NT2/D1 (cell line): ENCODE data around the gene PLEKHA5.
"Not testable (repeated sequence)": the region's sequence is repeated elsewhere in the genome, so short reads cannot be mapped to it uniquely, and the experiment has no call there.

Experiments
- DNase-seq: peaks from one replicate; pipeline ENCODE4 v3.0.0-alpha.2; 2011; ENCODE audit warnings: low read depth, low spot score
- H3K27me3 ChIP-seq: 2 replicates; pipeline ENCODE4 v1.6.0; 2011; ENCODE audit warnings: mild to moderate bottlenecking; ENCODE audit not compliant: insufficient read length, insufficient read depth
- H3K36me3 ChIP-seq: 2 replicates; pipeline ENCODE4 v1.6.1; 2011; ENCODE audit warnings: mild to moderate bottlenecking, low read length, mixed read lengths; ENCODE audit not compliant: insufficient read depth, insufficient read length
- H3K4me1 ChIP-seq: 2 replicates; pipeline ENCODE4 v1.5.1; 2011; ENCODE audit not compliant: insufficient read depth, insufficient read length
- H3K4me3 ChIP-seq: 2 replicates; pipeline ENCODE4 v1.5.1; 2011; ENCODE audit warnings: low read depth; ENCODE audit not compliant: insufficient read length
- H3K9ac ChIP-seq: 2 replicates; pipeline ENCODE4 v1.6.0; 2011; ENCODE audit warnings: low read depth; ENCODE audit not compliant: insufficient read length
- H3K9me3 ChIP-seq: 2 replicates; pipeline ENCODE4 v1.5.1; 2011; ENCODE audit warnings: mild to moderate bottlenecking, low read length; ENCODE audit not compliant: insufficient read depth
- SUZ12 ChIP-seq: IDR thresholded peaks from 2 replicates; pipeline ENCODE4 v1.6.1; 2011; ENCODE audit not compliant: insufficient read length, insufficient read depth; ENCODE audit errors: extremely low read depth
- YY1 ChIP-seq: IDR thresholded peaks from 2 replicates; pipeline ENCODE4 v1.6.1; 2011; ENCODE audit not compliant: insufficient read length, insufficient read depth
- ZNF274 ChIP-seq: IDR thresholded peaks from 2 replicates; pipeline ENCODE4 v1.6.1; 2011; ENCODE audit warnings: mild to moderate bottlenecking, low read depth, low read length

Gene PLEKHA5

DNA sequence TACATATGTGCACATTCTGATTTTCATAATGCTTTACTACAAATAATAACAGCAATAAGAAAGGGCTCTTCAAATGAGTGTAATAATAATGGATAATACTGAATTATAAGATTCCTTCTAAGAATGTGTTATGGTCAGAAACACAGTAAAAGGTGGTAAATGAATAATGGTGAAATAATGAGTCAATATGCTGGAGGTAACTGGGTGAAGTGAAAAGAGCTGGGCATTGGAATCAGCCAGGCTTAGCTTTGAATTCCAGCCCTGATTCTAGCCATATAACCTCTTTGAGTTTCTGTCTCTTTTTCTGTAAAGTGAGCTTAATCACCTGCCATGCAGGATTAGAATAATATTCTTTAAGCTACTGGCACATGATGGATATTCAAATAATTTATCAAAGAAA lies 39.1 kb downstream of the PLEKHA5 start:
- no peak for TF ChIP-seq YY1
- TF ChIP-seq ZNF274, result no peak
- no peak for TF ChIP-seq SUZ12
- Histone ChIP-seq H3K9ac (no peak overlapping the region), H3K36me3 (peaks cover 2% of the 10 kb centered on the region), H3K4me1 (no peaks in the 10 kb centered on the region), H3K9me3 (no peaks in the 10 kb centered on the region), H3K27me3 (no peaks in the 10 kb centered on the region), H3K4me3 (no peak overlapping the region)
- no peak for DNase-seq

DNA sequence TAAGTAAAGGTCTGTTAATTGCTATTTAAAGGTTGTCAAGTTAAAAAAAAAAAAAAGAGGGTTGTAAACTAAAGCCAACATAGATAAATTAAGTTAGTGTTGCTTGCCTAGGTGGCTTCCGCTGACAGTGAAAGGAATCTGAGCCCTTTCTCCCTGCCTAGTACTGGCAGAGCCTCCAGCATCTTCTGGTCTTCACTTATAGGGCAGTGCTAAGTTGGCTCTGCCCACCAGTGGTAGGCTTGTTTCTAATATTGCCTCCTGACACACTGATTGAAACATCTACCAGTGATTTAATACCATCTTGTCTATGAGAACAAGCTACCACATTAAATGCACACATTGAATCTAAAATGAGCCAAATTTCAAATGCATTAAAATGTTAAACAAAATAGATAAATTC lies 39.7 kb downstream of the PLEKHA5 start:
- H3K36me3 ChIP-seq, result peaks cover 2% of the 10 kb centered on the region
- TF ChIP-seq YY1 (no peak), SUZ12 (no peak), ZNF274 (no peak)
- H3K4me3 ChIP-seq, result no peak overlapping the region
- no peaks in the 10 kb centered on the region for H3K27me3 ChIP-seq
- H3K4me1 ChIP-seq, result no peaks in the 10 kb centered on the region
- H3K9ac ChIP-seq, result no peak overlapping the region
- no peak for DNase-seq
- no peaks in the 10 kb centered on the region for H3K9me3 ChIP-seq

DNA sequence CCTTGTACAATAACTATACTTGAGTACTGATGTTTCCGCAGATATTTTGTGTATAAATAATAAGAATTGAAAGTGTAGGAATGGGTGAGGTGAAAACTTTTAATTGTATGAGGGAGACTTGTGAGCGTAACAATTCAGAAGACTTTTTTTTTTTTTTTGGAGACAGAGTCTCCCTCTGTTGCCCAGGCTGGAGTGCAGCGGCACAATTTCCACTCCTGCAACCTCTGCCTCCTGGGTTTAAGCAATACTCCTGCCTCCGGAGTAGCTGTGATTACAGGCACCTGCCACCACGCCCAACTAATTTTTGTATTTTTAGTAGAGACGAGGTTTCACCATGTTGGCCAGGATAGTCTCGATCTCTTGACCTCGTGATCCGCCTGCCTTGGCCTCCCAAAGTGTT lies 40.8 kb downstream of the PLEKHA5 start:
- H3K9ac ChIP-seq, H3K4me3 ChIP-seq, H3K9me3 ChIP-seq, DNase-seq, H3K4me1 ChIP-seq, H3K27me3 ChIP-seq, H3K36me3 ChIP-seq: not testable (repeated sequence)

DNA sequence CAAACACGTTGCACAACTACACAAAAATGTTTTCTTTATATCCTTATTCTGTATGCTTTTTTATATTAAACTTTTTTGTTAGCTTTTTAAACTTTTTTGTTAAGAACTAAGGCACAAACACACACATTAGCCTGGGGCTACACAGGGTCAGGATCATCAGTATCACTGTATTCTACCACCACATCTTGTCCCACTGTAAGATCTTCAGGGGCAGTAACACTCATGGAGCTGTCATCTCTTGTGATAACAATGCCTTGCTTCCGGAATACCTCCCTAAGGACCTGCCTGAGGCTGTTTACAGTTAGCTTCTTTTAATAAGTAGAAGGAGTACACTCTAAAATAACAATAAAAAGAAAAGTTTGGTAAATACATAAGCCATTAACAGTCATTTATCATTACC lies 42.2 kb downstream of the PLEKHA5 start:
- DNase-seq, result no peak
- no peak overlapping the region for H3K9ac ChIP-seq
- TF ChIP-seq SUZ12 (no peak), ZNF274 (no peak)
- H3K36me3 ChIP-seq, result peaks cover 10% of the 10 kb centered on the region
- H3K4me3 ChIP-seq, result no peak overlapping the region
- H3K9me3 ChIP-seq, result no peaks in the 10 kb centered on the region
- no peaks in the 10 kb centered on the region for H3K27me3 ChIP-seq
- H3K4me1 ChIP-seq, result no peaks in the 10 kb centered on the region

DNA sequence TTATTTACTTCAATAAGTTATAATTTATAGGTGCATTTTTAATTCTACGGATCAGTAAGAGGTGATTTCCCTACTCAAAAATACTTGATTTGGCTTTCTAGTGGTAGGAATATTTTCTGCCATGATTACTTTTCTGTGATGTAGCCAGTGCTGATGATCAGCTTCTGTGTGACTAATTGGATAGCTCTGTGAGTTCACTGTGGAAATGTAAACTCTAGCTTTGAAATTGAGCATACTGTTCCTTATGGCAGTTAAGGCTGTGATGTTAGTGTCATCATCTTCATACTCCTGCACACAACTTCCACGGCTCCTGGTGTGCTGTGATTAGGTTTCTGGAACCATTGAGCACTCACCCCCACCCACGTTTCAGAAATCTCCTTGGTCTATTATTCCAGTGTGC lies 48.2 kb downstream of the PLEKHA5 start:
- H3K36me3 ChIP-seq, result peaks cover 20% of the 10 kb centered on the region
- H3K9ac ChIP-seq, result no peak overlapping the region
- H3K27me3 ChIP-seq, result no peaks in the 10 kb centered on the region
- H3K4me3 ChIP-seq, result no peak overlapping the region
- no peak for TF ChIP-seq ZNF274
- TF ChIP-seq SUZ12, result no peak
- no peak for TF ChIP-seq YY1
- DNase-seq, result no peak
- H3K4me1 ChIP-seq, result no peaks in the 10 kb centered on the region
- no peaks in the 10 kb centered on the region for H3K9me3 ChIP-seq

DNA sequence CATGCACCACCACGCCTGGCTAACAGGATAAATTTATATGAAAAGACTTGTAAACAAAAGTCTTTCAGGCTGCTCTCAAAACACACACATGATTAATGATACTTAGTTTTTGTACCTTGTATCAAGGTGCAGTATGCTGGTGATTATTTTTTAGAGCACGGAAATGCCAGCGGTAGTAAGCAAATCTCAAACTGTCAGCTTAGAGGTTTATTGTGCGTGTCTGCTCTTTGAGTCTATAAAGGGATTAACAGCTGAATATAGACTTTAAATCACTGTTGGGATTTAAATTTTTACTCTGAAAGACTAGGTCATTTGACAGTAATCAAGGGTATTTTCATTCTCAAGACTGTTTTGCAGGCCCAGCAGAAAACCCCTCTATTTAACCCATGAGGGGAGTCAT lies 50.5 kb downstream of the PLEKHA5 start:
- peaks cover 16% of the 10 kb centered on the region for H3K36me3 ChIP-seq
- TF ChIP-seq SUZ12 (no peak), ZNF274 (no peak), YY1 (no peak)
- no peaks in the 10 kb centered on the region for H3K9me3 ChIP-seq
- H3K9ac ChIP-seq, result no peak overlapping the region
- H3K27me3 ChIP-seq, result no peaks in the 10 kb centered on the region
- DNase-seq, result no peak
- H3K4me3 ChIP-seq, result no peak overlapping the region
- no peaks in the 10 kb centered on the region for H3K4me1 ChIP-seq

DNA sequence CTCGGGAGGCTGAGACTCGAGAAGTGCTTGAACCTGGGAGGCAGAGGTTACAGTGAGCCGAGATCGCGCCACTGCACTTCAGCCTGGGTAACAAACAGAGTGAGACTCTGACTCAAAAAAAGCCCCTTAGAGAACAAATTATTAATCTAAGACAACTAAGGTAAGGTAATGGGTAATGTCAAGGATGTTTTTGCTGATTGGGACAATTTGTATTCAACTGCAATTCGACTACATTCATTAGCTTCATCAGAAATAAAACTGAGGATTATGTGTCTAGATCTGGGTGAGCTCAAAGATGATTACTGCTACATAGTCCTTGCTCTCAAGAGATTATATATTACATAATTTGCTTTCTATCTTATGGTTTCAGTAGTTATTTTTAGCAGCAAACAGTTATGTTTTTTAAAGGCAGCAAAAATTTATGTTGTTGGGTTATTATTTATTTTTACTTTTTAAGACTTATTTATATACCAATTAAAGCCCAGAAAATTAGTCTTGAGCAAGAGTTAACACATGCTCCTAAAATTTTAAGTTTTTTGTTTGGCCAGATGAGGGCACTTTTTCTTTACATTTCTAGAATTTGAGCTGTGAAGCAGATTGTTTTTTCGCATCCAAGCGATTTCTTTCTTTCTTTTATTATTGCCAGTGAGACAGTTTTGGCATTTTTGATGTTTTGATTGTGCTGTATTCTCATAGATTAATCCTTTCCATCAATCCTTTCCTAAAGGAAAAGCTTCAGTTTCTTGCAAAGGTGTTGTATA lies 52.3 kb downstream of the PLEKHA5 start:
- Histone ChIP-seq H3K36me3 (peaks cover 12% of the 10 kb centered on the region), H3K4me1 (peaks cover 3% of the 10 kb centered on the region), H3K27me3 (no peaks in the 10 kb centered on the region), H3K4me3 (no peak overlapping the region), H3K9ac (no peak overlapping the region), H3K9me3 (no peaks in the 10 kb centered on the region)
- no peak for TF ChIP-seq SUZ12
- no peak for TF ChIP-seq YY1
- no peak for TF ChIP-seq ZNF274
- DNase-seq, result no peak

DNA sequence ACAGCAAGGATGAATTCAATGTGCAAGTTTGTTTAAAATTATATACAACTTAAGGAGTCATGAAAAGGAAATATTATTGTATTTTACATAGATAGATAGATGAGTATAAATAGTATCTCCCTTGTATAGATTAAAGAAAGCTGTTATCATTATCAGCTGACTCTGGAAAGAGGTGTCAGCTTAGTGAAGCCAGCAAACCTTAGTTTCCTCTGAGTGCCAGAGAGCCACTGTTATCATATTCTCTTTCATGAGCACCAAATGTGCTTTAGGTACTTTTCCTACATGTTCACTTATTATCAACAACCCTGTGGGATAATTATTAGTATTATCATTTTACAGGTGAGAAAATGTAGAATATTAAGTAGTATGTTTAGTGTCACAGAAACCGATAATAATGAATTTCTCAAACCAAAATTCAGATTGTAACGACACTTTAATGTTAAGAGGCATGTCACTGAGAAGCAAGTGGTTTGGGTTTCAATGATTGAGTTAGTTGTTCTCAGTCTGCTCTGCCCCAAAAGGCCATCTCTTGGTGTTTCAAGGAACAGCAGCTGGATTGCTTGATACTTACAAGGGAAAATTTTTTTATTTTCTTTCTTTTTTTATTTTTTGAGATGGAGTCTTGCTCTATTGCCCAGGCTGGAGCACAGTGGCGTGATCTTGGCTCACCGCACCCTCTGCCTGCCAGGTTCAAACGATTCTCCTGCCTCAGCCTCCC lies 53.7 kb downstream of the PLEKHA5 start:
- H3K9me3 ChIP-seq, result no peaks in the 10 kb centered on the region
- TF ChIP-seq YY1, result no peak
- no peak for TF ChIP-seq SUZ12
- TF ChIP-seq ZNF274, result no peak
- peaks cover 12% of the 10 kb centered on the region for H3K36me3 ChIP-seq
- H3K4me1 ChIP-seq, result peaks cover 3% of the 10 kb centered on the region
- no peak overlapping the region for H3K9ac ChIP-seq
- H3K4me3 ChIP-seq, result no peak overlapping the region
- DNase-seq, result no peak
- H3K27me3 ChIP-seq, result no peaks in the 10 kb centered on the region
